ENCODE measurements around the gene ATCAY. TPM values are rescaled to one million over a fixed set of nuclear protein-coding genes. Genes with fewer than 3 reads are reported as not detected.

The ATCAY gene
- total and polyA plus RNA-seq, 2 of the 4 experiments (the other 2 are of a cell fraction), result 0.31 to 0.36 TPM

DNA sequence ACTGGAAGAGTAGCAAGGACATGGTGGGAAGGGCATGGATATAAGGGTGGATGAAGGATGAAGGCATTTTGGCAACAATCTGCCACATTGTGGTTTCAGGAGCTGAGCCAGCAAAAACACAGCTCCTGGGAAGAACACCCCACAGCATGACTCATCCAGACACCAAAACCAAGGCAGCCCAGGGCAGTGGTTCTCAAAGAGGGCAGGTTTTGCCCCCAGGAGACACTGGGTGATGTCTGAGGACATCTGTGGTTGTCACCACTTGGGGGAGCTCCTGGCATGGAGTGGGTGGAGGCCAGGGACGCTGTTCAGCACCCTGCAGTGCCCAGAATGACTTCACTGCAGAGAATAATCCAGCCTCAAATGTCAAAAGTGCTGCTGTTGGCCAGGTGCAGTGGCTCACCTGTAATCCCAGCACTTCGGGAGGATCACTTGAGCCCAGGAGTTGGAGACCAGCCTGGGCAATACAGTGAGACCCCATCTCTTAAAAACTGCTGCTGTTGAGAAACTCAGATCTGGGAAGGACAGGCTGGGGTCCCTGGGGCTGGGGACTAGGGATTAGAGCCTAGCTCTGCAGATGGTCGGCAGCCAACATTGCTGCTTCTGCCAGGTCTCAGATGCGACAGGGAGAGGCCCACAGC, 27.8 kb upstream of the ATCAY start:
- ChIA-PET CTCF (no interaction called here), POLR2A (ENCODE audit: unreplicated experiment) (no interaction called here)
- intact Hi-C loops (cut with micrococcal nuclease) (no loop called here), in situ Hi-C loops (cut with MboI; ENCODE audit: low sequenced_read_pairs) (no loop called here), dilution Hi-C loops (cut with HindIII; ENCODE audit: low sequenced_read_pairs, unreplicated experiment) (no loop called here)
- Histone ChIP-seq H2BK15ac (ENCODE audit: low read depth, low read length) (no peak overlapping the region), H3K9me1 (ENCODE audit: insufficient read depth, low read length) (no peaks in the 10 kb centered on the region), H3K9me3 (ENCODE audit: control insufficient read depth, insufficient read depth, low read length) (peaks cover 13% of the 10 kb centered on the region), H2AFZ (replicated peaks; ENCODE audit: low read length, poor library complexity) (no peak overlapping the region), H3K56ac (ENCODE audit: extremely low read depth, insufficient read depth, low read length) (no peak overlapping the region), H4K5ac (ENCODE audit: low read depth, low read length) (no peak overlapping the region), H3K4me2 (ENCODE audit: low read depth, low read length) (no peak overlapping the region), H3K4me3 (ENCODE audit: insufficient read depth, low read depth, low read length) (no peak overlapping the region), H3K79me1 (ENCODE audit: low read depth in 1 of 2, low read length in 2 of 2) (no peaks in the 10 kb centered on the region), H3K9ac (ENCODE audit: low read depth, low read length) (no peak overlapping the region), H2BK20ac (ENCODE audit: low read depth, low read length) (no peak overlapping the region), H3K4ac (ENCODE audit: low read depth, low read length) (no peak overlapping the region), H4K8ac (ENCODE audit: low read depth in 2 of 2, low read length in 2 of 2) (no peak overlapping the region), H3K36me3 (ENCODE audit: control insufficient read depth, insufficient read depth, low read length) (no peaks in the 10 kb centered on the region), H3K4me1 (ENCODE audit: control insufficient read depth, insufficient read depth, low read length) (no peaks in the 10 kb centered on the region), H4K20me1 (ENCODE audit: insufficient read depth, low read length) (peaks cover 3% of the 10 kb centered on the region; the same call in 1 of the 2 replicates), H3K27me3 (ENCODE audit: control insufficient read depth, insufficient read depth, low read length) (peaks cover 21% of the 10 kb centered on the region), H4K91ac (ENCODE audit: insufficient read depth, low read depth, low read length) (no peak overlapping the region), H3K18ac (ENCODE audit: low read depth, low read length) (no peak overlapping the region), H3K27ac (ENCODE audit: insufficient read depth, low read length) (no peak overlapping the region), H2BK5ac (ENCODE audit: low read depth, low read length, poor library complexity, severe bottlenecking) (no peak overlapping the region), H3K23ac (ENCODE audit: low read depth, low read length) (no peak overlapping the region), H2AK5ac (ENCODE audit: low read depth, low read length) (no peak overlapping the region), H3K14ac (replicated peaks; ENCODE audit: low read depth, low read length) (no peak overlapping the region), H2AK9ac (replicated peaks; ENCODE audit: low read depth, low read length, poor library complexity) (no peak overlapping the region), H2BK120ac (ENCODE audit: low read depth, low read length) (no peak overlapping the region)
- peak; percentile 19; the same call in 1 of the 2 replicates for TF ChIP-seq SMC3 (IDR thresholded peaks at IDR 0.05; ENCODE audit: low read depth, low read length)
- TF ChIP-seq, protein P1, sequence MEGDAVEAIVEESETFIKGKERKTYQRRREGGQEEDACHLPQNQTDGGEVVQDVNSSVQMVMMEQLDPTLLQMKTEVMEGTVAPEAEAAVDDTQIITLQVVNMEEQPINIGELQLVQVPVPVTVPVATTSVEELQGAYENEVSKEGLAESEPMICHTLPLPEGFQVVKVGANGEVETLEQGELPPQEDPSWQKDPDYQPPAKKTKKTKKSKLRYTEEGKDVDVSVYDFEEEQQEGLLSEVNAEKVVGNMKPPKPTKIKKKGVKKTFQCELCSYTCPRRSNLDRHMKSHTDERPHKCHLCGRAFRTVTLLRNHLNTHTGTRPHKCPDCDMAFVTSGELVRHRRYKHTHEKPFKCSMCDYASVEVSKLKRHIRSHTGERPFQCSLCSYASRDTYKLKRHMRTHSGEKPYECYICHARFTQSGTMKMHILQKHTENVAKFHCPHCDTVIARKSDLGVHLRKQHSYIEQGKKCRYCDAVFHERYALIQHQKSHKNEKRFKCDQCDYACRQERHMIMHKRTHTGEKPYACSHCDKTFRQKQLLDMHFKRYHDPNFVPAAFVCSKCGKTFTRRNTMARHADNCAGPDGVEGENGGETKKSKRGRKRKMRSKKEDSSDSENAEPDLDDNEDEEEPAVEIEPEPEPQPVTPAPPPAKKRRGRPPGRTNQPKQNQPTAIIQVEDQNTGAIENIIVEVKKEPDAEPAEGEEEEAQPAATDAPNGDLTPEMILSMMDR (conservative IDR thresholded peaks at IDR 0.05; ENCODE audit: low read depth, low read length), result peak; percentile 39
- no peak for TF ChIP-seq POLR2A (IDR thresholded peaks at IDR 0.05; ENCODE audit: low read depth, low read length)
- no peak for TF ChIP-seq NFE2L2 (IDR thresholded peaks at IDR 0.05; ENCODE audit: low read depth, low read length)
- TF ChIP-seq CEBPB (IDR thresholded peaks at IDR 0.05; ENCODE audit: low read depth, low read length), result no peak
- TF ChIP-seq BHLHE40 (IDR thresholded peaks at IDR 0.05; ENCODE audit: low read depth, low read length), result no peak
- TF ChIP-seq, protein P2, sequence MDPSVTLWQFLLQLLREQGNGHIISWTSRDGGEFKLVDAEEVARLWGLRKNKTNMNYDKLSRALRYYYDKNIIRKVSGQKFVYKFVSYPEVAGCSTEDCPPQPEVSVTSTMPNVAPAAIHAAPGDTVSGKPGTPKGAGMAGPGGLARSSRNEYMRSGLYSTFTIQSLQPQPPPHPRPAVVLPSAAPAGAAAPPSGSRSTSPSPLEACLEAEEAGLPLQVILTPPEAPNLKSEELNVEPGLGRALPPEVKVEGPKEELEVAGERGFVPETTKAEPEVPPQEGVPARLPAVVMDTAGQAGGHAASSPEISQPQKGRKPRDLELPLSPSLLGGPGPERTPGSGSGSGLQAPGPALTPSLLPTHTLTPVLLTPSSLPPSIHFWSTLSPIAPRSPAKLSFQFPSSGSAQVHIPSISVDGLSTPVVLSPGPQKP (IDR thresholded peaks at IDR 0.05; ENCODE audit: borderline replicate concordance, low read depth, low read length), result no peak
- TF ChIP-seq MAFK (IDR thresholded peaks at IDR 0.05; ENCODE audit: low read depth, low read length), result peak; percentile 57
- TF ChIP-seq FOS (IDR thresholded peaks at IDR 0.05; ENCODE audit: low read depth, low read length), result peak; percentile 9; the same call in 1 of the 2 replicates
- TF ChIP-seq RAD21 (IDR thresholded peaks at IDR 0.05; ENCODE audit: low read length), result peak; percentile 45
- no TSS peak for BruUV-seq (replicated peaks)
- ATAC-seq (ENCODE audit: low read depth) (peak; percentile 76), DNase-seq (peak; percentile 60)
- WGBS, 2 experiments (ENCODE audit: extremely low coverage in 2 of 2, insufficient read length in 1 of 2), result 75% methylated on average over 3 of the region's 4 CpGs; no CpG with 5 or more reads in 1 of the 2 experiments
